ENCODE measurements around the gene PRKD1. TPM values are rescaled to one million over a fixed set of nuclear protein-coding genes. Genes with fewer than 3 reads are reported as not detected.

The PRKD1 gene
- total RNA-seq, 2 experiments from 2014 or later: not detected

GRCh38 chr14:29928117-29928640 lies 532 bp upstream of the PRKD1 start:
- ATAC-seq (ENCODE audit: poor library complexity): no peak
- ChIA-PET CTCF (no interaction called here), POLR2A (no interaction called here)
- Mint-ChIP-seq H3K27me3 (peaks cover 48% of the 10 kb centered on the region), H3K4me1 (ENCODE audit: low read depth) (peaks cover 4% of the 10 kb centered on the region), H3K36me3 (ENCODE audit: low read depth) (no peaks in the 10 kb centered on the region), H3K4me3 (no peak overlapping the region), H3K27ac (no peak overlapping the region), H3K9me3 (no peaks in the 10 kb centered on the region)
- no peaks in the 10 kb centered on the region for H3K4me1 ChIP-seq (ENCODE audit: insufficient read depth, low read length)
- no peak for DNase-seq
- H3K27ac ChIP-seq (ENCODE audit: low read depth in 1 of 2, low read length in 2 of 2): no peak overlapping the region
- peaks cover 0 to 16% of the 10 kb centered on the region in 2 experiments for H3K9me3 ChIP-seq (ENCODE audit: control insufficient read depth in 1 of 2, insufficient read depth in 1 of 2, low read length in 2 of 2)
- TF ChIP-seq CTCF (IDR thresholded peaks at IDR 0.05): no peak
- no peaks in the 10 kb centered on the region for H3K36me3 ChIP-seq (ENCODE audit: insufficient read depth, low read length)
- H3K4me3 ChIP-seq (ENCODE audit: low read length): no peak overlapping the region
- peaks cover 19 to 36% of the 10 kb centered on the region in 2 experiments for H3K27me3 ChIP-seq (ENCODE audit: control insufficient read depth in 1 of 2, insufficient read depth in 2 of 2, low read length in 2 of 2)
- intact Hi-C loops (cut with DNase I, micrococcal nuclease): no loop called here

- ChIA-PET POLR2A (no interaction called here), CTCF (no interaction called here)
- intact Hi-C loops (cut with DNase I, micrococcal nuclease): loop anchor here in 1 of 2 experiments (1.0 kb wide), 1 partner anchor 42 kb away; no protein-coding TSS in a partner anchor
- DNase-seq (no peak), ATAC-seq (ENCODE audit: poor library complexity) (no peak)
- peaks cover 4% of the 10 kb centered on the region for H3K4me1 Mint-ChIP-seq (ENCODE audit: low read depth)
- peaks cover 0 to 16% of the 10 kb centered on the region in 2 experiments for H3K9me3 ChIP-seq (ENCODE audit: control insufficient read depth in 1 of 2, insufficient read depth in 1 of 2, low read length in 2 of 2)
- H3K4me3 ChIP-seq (ENCODE audit: low read length): no peak overlapping the region
- H3K4me3 Mint-ChIP-seq: no peak overlapping the region
- H3K27ac ChIP-seq (ENCODE audit: low read depth in 1 of 2, low read length in 2 of 2): no peak overlapping the region
- peaks cover 19 to 36% of the 10 kb centered on the region in 2 experiments for H3K27me3 ChIP-seq (ENCODE audit: control insufficient read depth in 1 of 2, insufficient read depth in 2 of 2, low read length in 2 of 2)
- no peak overlapping the region for H3K27ac Mint-ChIP-seq
- no peaks in the 10 kb centered on the region for H3K36me3 Mint-ChIP-seq (ENCODE audit: low read depth)
- no peaks in the 10 kb centered on the region for H3K4me1 ChIP-seq (ENCODE audit: insufficient read depth, low read length)
- H3K9me3 Mint-ChIP-seq: no peaks in the 10 kb centered on the region
- no peaks in the 10 kb centered on the region for H3K36me3 ChIP-seq (ENCODE audit: insufficient read depth, low read length)
- H3K27me3 Mint-ChIP-seq: peaks cover 46% of the 10 kb centered on the region
- no peak for TF ChIP-seq CTCF (IDR thresholded peaks at IDR 0.05)
These were observed 809 bp downstream of the PRKD1 start for GRCh38 chr14:29926701-29927375.

- ChIA-PET CTCF (no interaction called here), POLR2A (no interaction called here)
- no peaks in the 10 kb centered on the region for H3K9me3 Mint-ChIP-seq
- no peak overlapping the region for H3K27ac Mint-ChIP-seq
- H3K27me3 Mint-ChIP-seq: peaks cover 45% of the 10 kb centered on the region
- no peak for TF ChIP-seq CTCF (IDR thresholded peaks at IDR 0.05)
- intact Hi-C loops (cut with DNase I, micrococcal nuclease): loop anchor here in 1 of 2 experiments (1.0 kb wide), 1 partner anchor 43 kb away; no protein-coding TSS in a partner anchor
- Histone ChIP-seq H3K4me3 (ENCODE audit: low read length) (no peak overlapping the region), H3K27ac (ENCODE audit: low read depth in 1 of 2, low read length in 2 of 2) (no peak overlapping the region), H3K36me3 (ENCODE audit: insufficient read depth, low read length) (no peaks in the 10 kb centered on the region), H3K9me3 (ENCODE audit: control insufficient read depth in 1 of 2, insufficient read depth in 1 of 2, low read length in 2 of 2) (peaks cover 0 to 16% of the 10 kb centered on the region in 2 experiments), H3K27me3 (ENCODE audit: control insufficient read depth in 1 of 2, insufficient read depth in 2 of 2, low read length in 2 of 2) (peaks cover 19 to 36% of the 10 kb centered on the region in 2 experiments), H3K4me1 (ENCODE audit: insufficient read depth, low read length) (no peaks in the 10 kb centered on the region)
- DNase-seq (no peak), ATAC-seq (ENCODE audit: poor library complexity) (no peak)
- H3K4me1 Mint-ChIP-seq (ENCODE audit: low read depth): peaks cover 4% of the 10 kb centered on the region
- no peak overlapping the region for H3K4me3 Mint-ChIP-seq
- H3K36me3 Mint-ChIP-seq (ENCODE audit: low read depth): no peaks in the 10 kb centered on the region
These were observed 1.4 kb downstream of the PRKD1 start for GRCh38 chr14:29926228-29926627.
